NCI-H526 (cell line): ENCODE measurements around the gene HDAC4.

Experiments used
- DNase-seq, 2 experiments: peaks; one replicate each; lab custom pipeline; 2025; lab: John Stamatoyannopoulos, UW

Gene HDAC4

GRCh38 chr2:239220981-239221396 is 179.8 kb downstream of the HDAC4 start:
- DNase-seq: no peak

- no peak for DNase-seq
Measured at GRCh38 chr2:239220341-239220740, 180.5 kb downstream of the HDAC4 start.

DNA sequence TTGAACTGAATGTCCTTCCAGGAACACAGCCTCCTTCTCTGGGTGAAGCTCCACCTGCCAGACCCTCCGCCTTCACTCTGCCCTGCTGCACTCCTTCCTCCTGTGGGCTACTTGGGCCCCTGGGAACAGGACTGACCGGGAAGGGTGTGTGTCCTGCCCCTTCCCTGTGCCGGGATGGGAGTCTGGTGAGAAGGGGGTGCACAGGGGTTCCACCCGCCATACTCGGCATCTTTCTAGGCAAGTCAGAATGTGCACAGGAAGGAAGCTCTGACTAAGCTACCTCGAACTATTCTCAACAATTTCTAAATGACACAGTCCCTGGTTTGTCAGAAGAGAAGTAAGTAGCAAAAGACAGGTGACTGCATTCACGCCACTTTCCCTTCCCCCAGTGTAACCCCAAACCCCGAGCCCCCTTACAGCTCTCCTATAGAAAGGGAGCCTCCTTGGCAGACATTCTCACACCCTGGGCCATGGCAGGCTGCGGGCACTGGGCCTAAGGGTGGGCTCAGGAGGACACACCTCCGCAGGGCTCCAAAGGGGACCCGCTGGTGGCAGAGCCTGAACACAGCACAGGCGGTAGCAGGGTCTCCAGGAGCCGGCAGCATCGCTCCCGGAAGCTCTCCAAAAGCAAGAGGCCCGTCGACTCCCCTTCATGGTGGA is 184.1 kb downstream of the HDAC4 start:
- DNase-seq: no peak

- DNase-seq: no peak
Measured at GRCh38 chr2:239215988-239216613, 184.7 kb downstream of the HDAC4 start.

- DNase-seq: no peak
Measured at GRCh38 chr2:239215136-239215925, 185.5 kb downstream of the HDAC4 start.

DNA sequence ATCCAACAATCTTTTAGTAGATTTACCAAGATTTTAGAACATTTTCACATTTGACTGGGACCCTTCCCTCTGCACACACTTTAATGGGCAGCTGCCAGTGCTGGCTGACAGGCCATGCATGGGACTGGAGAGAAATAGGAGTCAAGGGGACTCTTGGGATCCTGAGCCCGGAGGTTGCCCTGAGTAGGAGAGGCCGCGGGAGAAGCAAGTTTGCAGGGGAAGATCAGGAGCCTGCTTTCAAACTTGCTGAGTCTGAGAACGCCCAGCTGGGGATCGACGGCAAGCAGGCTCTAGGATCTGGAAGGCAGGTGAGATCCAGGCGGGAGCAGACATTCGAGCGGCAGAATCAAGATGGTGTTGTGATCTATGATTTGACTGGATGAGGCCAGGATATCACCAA is 186.1 kb downstream of the HDAC4 start:
- no peak for DNase-seq

GRCh38 chr2:239213643-239214101 is 187.1 kb downstream of the HDAC4 start:
- no peak for DNase-seq

DNA sequence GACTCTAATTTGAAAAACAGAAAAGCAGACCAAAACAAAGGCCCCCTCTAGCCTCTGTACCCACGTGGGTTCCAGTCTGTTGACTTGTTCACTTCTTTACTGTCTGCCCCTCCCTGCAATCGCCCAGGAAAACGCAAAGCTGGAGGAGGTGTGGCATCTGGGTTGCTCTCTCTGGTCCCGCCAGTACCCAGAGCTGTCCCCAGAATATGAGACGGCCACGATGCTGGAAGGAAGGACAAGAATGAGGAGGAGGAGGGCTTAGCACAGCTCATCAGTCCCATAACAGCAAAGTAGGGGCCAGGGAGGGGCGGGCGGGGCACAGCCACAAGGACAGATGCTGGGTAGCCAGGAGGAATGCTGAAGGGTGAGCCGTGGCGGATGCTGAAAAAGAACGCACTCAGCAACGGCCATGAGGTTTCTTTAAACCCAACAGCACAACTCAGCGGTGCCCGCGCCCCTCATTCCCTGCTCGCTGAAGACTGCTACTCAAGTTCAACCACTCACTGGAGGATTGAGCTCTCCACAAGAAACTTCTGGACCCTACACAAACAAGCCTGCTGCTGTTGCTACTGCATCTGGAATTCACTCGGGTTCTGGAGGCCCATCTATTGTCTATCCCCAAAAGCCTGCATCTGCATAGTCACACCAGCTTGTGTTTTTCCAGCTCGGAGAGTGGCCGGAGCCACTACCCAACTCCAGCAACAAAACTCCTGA is 187.7 kb downstream of the HDAC4 start:
- DNase-seq: no peak

GRCh38 chr2:239212121-239212928 is 188.5 kb downstream of the HDAC4 start:
- peak in 1 of 2 experiments; percentile 31 for DNase-seq

DNA sequence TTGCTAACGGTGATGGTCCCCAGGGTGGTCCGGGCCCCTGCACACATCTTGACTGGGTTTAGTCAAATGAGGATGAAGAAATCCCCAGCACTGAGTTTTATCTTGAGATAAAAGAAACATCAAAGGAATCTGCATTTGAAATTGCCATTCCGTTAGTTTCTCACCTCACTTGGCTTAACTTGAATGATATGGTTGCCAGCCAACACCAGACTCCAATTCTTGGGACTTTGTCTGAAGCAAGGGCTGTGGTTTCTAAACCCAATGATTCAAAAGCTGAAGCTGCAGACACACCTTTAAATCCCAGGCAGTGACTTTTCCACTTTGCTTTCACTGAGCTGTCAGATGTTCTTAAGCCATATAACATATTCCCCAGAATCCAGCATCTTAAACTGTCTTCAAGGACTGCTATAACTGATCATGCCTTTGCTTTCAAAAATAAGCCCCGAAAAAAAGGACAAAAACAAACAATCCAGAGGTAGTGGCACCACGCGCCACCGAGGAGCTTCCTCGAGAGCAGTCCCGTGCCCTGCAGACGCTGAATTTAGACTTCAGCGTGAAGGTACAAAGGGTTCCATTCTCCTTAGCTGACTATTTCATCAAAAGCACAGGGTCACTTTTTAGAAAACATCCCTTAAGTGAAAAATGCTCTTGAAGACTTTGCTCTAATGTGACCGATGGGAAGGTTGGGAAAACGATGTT is 189.3 kb downstream of the HDAC4 start:
- no peak for DNase-seq

DNA sequence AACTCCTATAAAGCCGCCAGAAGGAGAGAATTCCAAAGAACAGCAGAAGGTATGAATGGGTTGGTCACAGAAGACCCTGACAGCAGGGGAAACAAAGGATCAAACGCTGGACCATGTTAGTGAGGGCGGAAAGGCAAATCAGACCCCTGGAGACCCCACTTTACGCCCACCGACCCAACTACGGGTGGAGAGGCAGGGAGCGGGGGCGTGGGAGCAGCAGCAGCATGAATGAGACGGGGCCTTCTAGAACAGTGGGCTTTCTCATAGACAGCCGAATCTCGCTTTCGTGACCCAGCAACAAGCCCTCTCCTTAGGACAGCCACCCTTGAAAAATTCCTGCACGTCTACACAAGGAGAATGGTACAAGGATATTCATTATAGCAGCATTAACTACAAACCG is 191.0 kb downstream of the HDAC4 start:
- DNase-seq: no peak

DNA sequence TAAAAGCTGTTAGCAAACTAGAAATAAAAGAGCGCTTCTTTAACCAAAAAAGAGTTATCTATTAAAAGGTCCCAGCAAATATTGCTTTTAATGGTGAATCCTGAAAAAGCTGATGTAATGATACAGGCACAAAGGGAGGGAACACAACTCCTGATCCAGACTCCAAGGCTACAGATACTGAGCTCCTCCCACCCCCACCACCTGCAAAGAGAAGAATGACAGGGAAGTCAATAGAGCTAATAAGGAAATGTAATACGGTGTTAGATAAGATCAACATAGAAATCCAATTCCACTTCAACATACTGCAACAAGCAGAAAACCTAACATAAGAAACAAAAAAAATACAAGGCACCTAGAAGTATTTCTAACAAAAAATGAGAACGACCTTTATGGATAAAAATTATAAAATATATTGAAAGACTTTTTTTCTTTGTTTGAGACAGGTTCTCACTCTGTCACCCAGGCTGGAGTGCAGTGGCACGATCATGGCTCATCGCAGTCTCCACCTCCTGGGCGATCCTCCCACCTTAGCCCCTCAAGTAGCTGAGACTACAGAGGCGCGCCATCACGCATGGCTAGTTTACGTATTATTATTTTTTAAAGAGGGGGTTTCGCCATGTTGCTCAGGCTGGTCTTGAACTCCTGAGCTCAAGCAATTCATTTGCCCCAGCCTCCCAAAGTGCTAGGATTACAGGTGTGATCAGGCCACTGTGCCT is 192.2 kb downstream of the HDAC4 start:
- peak; percentile 68 to 71 for DNase-seq

DNA sequence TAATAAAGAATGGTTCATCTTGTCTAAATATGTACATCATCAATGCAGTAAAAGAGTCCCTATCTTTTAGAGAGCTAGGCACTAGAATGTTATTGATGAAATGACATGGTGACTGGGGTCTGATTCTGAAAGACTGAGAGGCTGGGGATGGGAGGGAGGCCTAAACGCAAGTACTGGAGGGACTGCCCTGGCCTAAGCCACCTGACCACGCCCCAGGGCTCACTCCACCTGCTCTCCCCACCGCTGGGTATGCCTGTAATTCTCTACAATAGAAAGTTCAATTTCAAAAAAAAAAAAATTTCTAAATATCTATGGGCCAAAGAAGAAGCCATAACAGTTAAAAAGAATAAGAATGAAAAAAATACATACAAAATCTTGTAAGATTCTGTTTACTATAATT is 194.0 kb downstream of the HDAC4 start:
- DNase-seq: no peak

DNA sequence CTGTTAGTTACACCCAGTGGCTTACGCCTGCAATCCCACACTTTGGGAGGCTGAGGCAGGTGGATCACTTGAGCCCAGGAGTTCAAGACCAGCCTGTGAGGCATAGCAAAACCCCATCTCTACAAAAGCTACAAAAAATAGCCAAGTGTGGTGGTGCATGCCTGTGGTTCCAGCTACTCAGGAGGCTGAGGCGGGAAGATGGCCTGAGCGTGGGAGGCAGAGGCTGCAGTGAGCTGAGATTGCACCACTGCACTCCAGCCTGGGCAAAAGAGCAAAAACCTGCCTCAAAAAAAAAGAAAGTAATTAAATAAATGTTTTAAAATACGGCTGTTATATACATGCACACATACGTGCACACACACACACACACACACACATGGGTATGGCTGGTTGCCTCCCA is 194.8 kb downstream of the HDAC4 start:
- no peak for DNase-seq

DNA sequence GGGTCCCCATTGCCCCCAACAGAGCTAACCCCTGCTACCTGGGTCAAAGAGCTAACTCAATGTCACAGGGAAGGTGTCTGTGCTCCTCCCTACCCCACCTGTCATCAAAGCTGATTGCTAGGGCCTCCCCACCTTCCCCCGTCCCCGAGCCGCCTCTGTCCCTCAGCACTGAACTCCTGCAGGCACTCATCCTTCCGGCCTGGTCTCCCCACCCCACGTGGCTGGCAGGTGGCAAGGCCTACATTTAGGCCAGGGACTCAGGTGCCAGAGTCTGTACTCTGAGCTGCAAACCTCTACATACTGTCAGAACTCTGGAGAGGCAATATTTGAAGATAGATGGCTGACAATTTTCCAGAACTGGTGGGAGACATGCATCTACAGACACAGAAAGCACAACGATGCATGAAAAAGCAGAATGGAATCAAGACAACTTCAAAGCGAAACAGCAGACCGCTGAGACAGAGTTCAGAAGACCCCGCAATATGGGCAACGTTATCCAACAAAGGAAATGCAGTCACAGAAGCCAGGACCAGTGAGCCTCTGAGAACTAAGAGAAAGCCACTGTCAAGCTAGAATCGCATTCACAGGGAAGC is 195.8 kb downstream of the HDAC4 start:
- DNase-seq: no peak

GRCh38 chr2:239204136-239204875 is 196.5 kb downstream of the HDAC4 start:
- no peak for DNase-seq

GRCh38 chr2:239203443-239204135 is 197.2 kb downstream of the HDAC4 start:
- peak; percentile 75 to 81 for DNase-seq

DNA sequence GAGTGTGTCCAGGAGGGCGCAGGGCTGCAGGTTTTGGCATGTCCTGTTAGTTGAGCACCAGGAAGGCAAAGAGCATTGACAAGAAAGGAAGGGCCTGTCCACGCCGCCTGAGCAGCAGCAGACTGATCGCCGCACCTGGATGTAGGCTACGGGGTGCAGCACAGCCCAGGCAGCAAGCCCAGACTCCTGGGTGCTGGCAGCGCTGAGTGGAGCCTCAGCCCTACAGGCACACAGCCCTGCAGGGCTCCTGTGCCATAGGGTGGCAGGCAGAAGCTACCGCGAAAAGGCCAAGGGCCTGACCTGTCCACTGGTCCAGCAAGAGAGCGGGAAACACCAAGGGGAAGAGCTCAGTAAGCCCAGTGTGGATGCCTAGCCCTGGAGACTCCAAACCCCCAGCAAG is 198.0 kb downstream of the HDAC4 start:
- DNase-seq: no peak
